PC-3 (cell line): Measurements from ENCODE around the gene TTC28.

Source experiments
- CTCF ChIP-seq: fragments of 300-600 bp; sonication (generic); conservative IDR thresholded peaks from 2 replicates; pipeline ENCODE4 v1.5.1; 2017; ENCODE audit warnings: antibody characterized with exemption, low read depth, mild to moderate bottlenecking, low read length
- EZH2 ChIP-seq: fragments of 300-600 bp; sonication (generic); IDR thresholded peaks from one replicate; pipeline ENCODE4 v1.6.1; 2017; ENCODE audit warnings: antibody characterized with exemption, mild to moderate bottlenecking, low read length; ENCODE audit not compliant: unreplicated experiment

DNA sequence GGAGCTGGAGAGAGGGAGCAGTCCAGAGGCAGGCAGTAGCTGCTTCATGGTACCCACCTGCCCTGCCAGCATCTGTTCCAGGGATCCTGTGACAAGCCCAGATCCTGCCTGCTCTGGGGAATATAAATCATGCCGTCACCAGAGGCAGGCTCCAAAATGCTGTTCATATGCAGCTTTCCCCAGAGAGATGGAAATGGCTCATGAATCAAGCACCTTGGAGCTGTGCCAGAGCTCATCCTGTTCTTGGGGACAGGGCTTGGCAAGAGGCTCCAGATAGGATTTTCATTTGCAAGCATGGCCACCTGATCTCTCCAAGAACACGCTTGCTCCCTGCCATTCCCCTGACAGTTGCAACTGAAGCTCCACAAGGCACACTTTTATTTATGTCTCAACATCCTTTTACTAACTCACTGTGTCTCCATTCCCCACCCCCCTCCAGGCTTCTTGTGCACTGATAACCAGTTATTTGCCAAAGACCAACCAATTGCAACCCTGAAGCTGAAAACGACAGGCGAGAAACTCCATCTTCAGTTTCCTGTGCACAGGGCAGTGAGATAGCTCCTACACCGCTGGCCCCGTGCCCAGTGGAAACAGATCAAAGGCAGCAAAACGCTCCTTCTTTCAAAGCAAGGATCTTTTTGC lies 644.8 kb downstream of the TTC28 start:
- no peak for TF ChIP-seq EZH2
- TF ChIP-seq CTCF: no peak
